ENCODE data around the gene STK4.

GRCh38 chr20:44938637-44939036 is 27.7 kb upstream of the STK4 start:
- TF ChIP-seq CTCF (conservative IDR thresholded peaks at IDR 0.05): no peak
- no peak for TF ChIP-seq EZH2 (IDR thresholded peaks at IDR 0.05; ENCODE audit: low read depth)
